HepG2 (cell line): ENCODE data around the gene CCDC57. TPM values are rescaled to one million over a fixed set of nuclear protein-coding genes. Genes with fewer than 3 reads are reported as not detected.

Experiments used
- ATRX ChIP-seq: sonication (generic); formaldehyde crosslinking; IDR thresholded peaks from 2 replicates; pipeline ENCODE4 v1.4.0; 2020; ENCODE audit warnings: missing genetic modification reagents, borderline replicate concordance
- CHCHD3 ChIP-seq: sonication (generic); formaldehyde crosslinking; IDR thresholded peaks from 2 replicates; pipeline ENCODE4 v1.8.0; 2022; ENCODE audit warnings: mild to moderate bottlenecking, missing genetic modification reagents, moderate library complexity
- ELF4 ChIP-seq: sonication (generic); formaldehyde crosslinking; IDR thresholded peaks from 2 replicates; pipeline ENCODE4 v1.5.0; 2020; ENCODE audit warnings: missing genetic modification reagents, mild to moderate bottlenecking, moderate library complexity, borderline replicate concordance
- HMGA1 ChIP-seq: sonication (generic); formaldehyde crosslinking; conservative IDR thresholded peaks from 2 replicates; pipeline ENCODE4 v1.4.0; 2020; ENCODE audit warnings: missing genetic modification reagents
- HNF4G ChIP-seq, 2 experiments: sonication (generic) in 1 of 2; formaldehyde crosslinking in 1 of 2; IDR thresholded peaks; 2 replicates each; pipeline versions ENCODE4 v1.4.0 to v1.6.1; 2011 to 2020; ENCODE audit warnings: borderline replicate concordance in 2 of 2, low read depth in 2 of 2, mild to moderate bottlenecking in 2 of 2, low read length in 1 of 2, missing genetic modification reagents in 1 of 2, moderate library complexity in 1 of 2
- HNRNPK ChIP-seq: fragments of 200-400 bp; formaldehyde crosslinking; IDR thresholded peaks from 2 replicates; pipeline ENCODE4 v1.6.1; 2018; ENCODE audit warnings: low read length, low read depth, moderate library complexity, mild to moderate bottlenecking; ENCODE audit not compliant: poor library complexity, severe bottlenecking
- MAFG ChIP-seq: sonication (generic); formaldehyde crosslinking; IDR thresholded peaks from 2 replicates; pipeline ENCODE4 v1.5.1; 2020; ENCODE audit warnings: mild to moderate bottlenecking, missing genetic modification reagents
- MTA1 ChIP-seq: sonication (generic); formaldehyde crosslinking; IDR thresholded peaks from 2 replicates; pipeline ENCODE4 v1.4.0; 2020; ENCODE audit warnings: missing genetic modification reagents, mild to moderate bottlenecking, borderline replicate concordance
- NR2F2 ChIP-seq: IDR thresholded peaks from 2 replicates; pipeline ENCODE4 v1.6.1; 2012; ENCODE audit warnings: low read depth, inconsistent platforms, borderline replicate concordance
- RBM39 ChIP-seq: fragments of 200-400 bp; formaldehyde crosslinking; IDR thresholded peaks from one replicate; pipeline ENCODE4 v1.6.1; 2018; ENCODE audit warnings: antibody characterized with exemption, mild to moderate bottlenecking, low read depth, low read length; ENCODE audit not compliant: poor library complexity, severe bottlenecking
- SMAD1 ChIP-seq: sonication (generic); formaldehyde crosslinking; IDR thresholded peaks from 2 replicates; pipeline ENCODE4 v1.4.0; 2020; ENCODE audit warnings: missing genetic modification reagents, low read depth, mild to moderate bottlenecking, borderline replicate concordance
- TRIM24 ChIP-seq: sonication (generic); formaldehyde crosslinking; IDR thresholded peaks from 2 replicates; pipeline ENCODE4 v1.8.0; 2022; ENCODE audit warnings: mild to moderate bottlenecking, missing genetic modification reagents
- ZFP36L1 ChIP-seq: sonication (generic); formaldehyde crosslinking; IDR thresholded peaks from 2 replicates; pipeline ENCODE4 v1.8.0; 2022; ENCODE audit warnings: mild to moderate bottlenecking, missing genetic modification reagents, moderate library complexity
- ZFP37 ChIP-seq: sonication (generic); formaldehyde crosslinking; IDR thresholded peaks from 2 replicates; pipeline ENCODE4 v1.4.0; 2020; ENCODE audit warnings: missing genetic modification reagents, borderline replicate concordance
- ZFP62 ChIP-seq: sonication (generic); formaldehyde crosslinking; IDR thresholded peaks from 2 replicates; pipeline ENCODE4 v1.4.0; 2020; ENCODE audit warnings: missing genetic modification reagents
- ZMYM2 ChIP-seq: sonication (generic); formaldehyde crosslinking; IDR thresholded peaks from 2 replicates; pipeline ENCODE4 v1.8.0; 2022; ENCODE audit warnings: mild to moderate bottlenecking, missing genetic modification reagents
- ZNF337 ChIP-seq: sonication (generic); formaldehyde crosslinking; IDR thresholded peaks from 2 replicates; pipeline ENCODE4 v1.5.1; 2020; ENCODE audit warnings: missing genetic modification reagents, low read depth, mild to moderate bottlenecking, borderline replicate concordance
- ZNF543 ChIP-seq: sonication (generic); formaldehyde crosslinking; IDR thresholded peaks from 2 replicates; pipeline ENCODE4 v1.4.0; 2020; ENCODE audit warnings: mild to moderate bottlenecking, missing genetic modification reagents
- ZNF557 ChIP-seq: sonication (generic); formaldehyde crosslinking; IDR thresholded peaks from 2 replicates; pipeline ENCODE4 v1.4.0; 2020; ENCODE audit warnings: missing genetic modification reagents
- ZNF749 ChIP-seq: sonication (generic); formaldehyde crosslinking; IDR thresholded peaks from 2 replicates; pipeline ENCODE4 v1.8.0; 2022; ENCODE audit warnings: mild to moderate bottlenecking, missing genetic modification reagents, moderate library complexity, borderline replicate concordance
- ZSCAN25 ChIP-seq: sonication (generic); formaldehyde crosslinking; IDR thresholded peaks from 2 replicates; pipeline ENCODE4 v1.8.0; 2022; ENCODE audit warnings: mild to moderate bottlenecking, missing genetic modification reagents
- polyA plus RNA-seq, 8 experiments: library from polyadenylated mRNA; depleted of rRNA in 3 of 8; stranded (reverse) in 7 of 8; unstranded in 1 of 8; fragments of >200 nt; fragmentation: Illumina TruSeq in 4 of 8; extraction: Trizol in 4 of 8; gene quantifications; 2 replicates each; pipeline versions ENCODE4 v1.2.1 to v1.2.3, GENCODE V29; 2011 to 2016; ENCODE audit warnings: low read depth in 4 of 8, missing spikeins in 1 of 8, mixed read lengths in 1 of 8; ENCODE audit not compliant: insufficient read depth in 1 of 8
- total RNA-seq, 5 experiments: library from RNA; depleted of rRNA; stranded (reverse); fragments of >200 nt; fragmentation: Illumina TruSeq; extraction: Trizol; gene quantifications; 2 replicates each; pipeline ENCODE4 v1.2.3, GENCODE V29; 2016; ENCODE audit warnings: low read depth in 1 of 5
- TF ChIP-seq, protein P1 (sequence below): IDR thresholded peaks from 2 replicates; pipeline ENCODE4 v1.4.0; 2020; ENCODE audit warnings: mild to moderate bottlenecking, missing genetic modification reagents
- TF ChIP-seq, protein P2 (sequence below), 2 experiments: IDR thresholded peaks; 2 replicates each; pipeline ENCODE4 v1.6.1; 2011 to 2012; ENCODE audit warnings: low read length in 2 of 2, borderline replicate concordance in 1 of 2, low read depth in 1 of 2, mild to moderate bottlenecking in 1 of 2, moderate library complexity in 1 of 2

Gene CCDC57
- total and polyA plus RNA-seq, 2 of the 13 experiments (the other 11 are each of a cell fraction or from before 2014, with no cell fraction given) = 59.3 to 59.9 TPM

DNA sequence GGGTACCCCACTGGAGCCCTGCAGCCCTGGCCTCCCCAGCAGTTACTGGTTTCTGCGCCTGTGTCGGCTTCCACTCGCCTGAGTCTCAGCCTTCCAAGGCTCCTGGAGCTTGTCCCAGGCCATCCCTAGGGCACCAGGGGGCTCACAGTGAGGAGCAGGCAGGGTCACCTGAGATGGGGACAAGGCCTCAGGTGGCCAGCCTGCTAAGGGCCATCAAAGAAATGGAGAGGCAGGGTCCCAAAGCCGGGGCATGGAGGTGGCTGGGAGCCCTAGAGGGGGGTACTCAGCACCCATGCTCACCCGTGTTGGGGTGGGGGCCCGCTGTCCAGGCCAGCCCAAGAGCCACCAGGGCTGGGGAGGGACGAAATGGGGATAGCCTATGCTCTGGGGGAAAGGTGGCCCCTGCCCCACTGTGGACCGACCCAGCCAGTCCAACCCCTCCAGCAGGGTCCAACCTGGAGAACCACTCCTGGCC, 115.9 kb downstream of the CCDC57 start (continued):
- 0 out of 2 replicates have a peak, but pooled peaks have one; percentile 16 for TF ChIP-seq ZFP36L1 (CRISPR knock-in tag)
- TF ChIP-seq ZFP62 (CRISPR knock-in tag) = no peak
- no peak for TF ChIP-seq ELF4
- TF ChIP-seq ZNF749 (CRISPR knock-in tag) = no peak
- 0 out of 2 replicates have a peak, but pooled peaks have one; percentile 40 for TF ChIP-seq ZNF337 (CRISPR knock-in tag)
- peak; percentile 26; the same call in 1 of the 2 replicates for TF ChIP-seq ZNF543 (CRISPR knock-in tag)
- TF ChIP-seq ZNF557 = no peak
- no peak for TF ChIP-seq HNRNPK
- no peak for TF ChIP-seq RBM39
- no peak for TF ChIP-seq TRIM24 (CRISPR knock-in tag)
- TF ChIP-seq MAFG (CRISPR knock-in tag) = no peak
- TF ChIP-seq, protein P1, sequence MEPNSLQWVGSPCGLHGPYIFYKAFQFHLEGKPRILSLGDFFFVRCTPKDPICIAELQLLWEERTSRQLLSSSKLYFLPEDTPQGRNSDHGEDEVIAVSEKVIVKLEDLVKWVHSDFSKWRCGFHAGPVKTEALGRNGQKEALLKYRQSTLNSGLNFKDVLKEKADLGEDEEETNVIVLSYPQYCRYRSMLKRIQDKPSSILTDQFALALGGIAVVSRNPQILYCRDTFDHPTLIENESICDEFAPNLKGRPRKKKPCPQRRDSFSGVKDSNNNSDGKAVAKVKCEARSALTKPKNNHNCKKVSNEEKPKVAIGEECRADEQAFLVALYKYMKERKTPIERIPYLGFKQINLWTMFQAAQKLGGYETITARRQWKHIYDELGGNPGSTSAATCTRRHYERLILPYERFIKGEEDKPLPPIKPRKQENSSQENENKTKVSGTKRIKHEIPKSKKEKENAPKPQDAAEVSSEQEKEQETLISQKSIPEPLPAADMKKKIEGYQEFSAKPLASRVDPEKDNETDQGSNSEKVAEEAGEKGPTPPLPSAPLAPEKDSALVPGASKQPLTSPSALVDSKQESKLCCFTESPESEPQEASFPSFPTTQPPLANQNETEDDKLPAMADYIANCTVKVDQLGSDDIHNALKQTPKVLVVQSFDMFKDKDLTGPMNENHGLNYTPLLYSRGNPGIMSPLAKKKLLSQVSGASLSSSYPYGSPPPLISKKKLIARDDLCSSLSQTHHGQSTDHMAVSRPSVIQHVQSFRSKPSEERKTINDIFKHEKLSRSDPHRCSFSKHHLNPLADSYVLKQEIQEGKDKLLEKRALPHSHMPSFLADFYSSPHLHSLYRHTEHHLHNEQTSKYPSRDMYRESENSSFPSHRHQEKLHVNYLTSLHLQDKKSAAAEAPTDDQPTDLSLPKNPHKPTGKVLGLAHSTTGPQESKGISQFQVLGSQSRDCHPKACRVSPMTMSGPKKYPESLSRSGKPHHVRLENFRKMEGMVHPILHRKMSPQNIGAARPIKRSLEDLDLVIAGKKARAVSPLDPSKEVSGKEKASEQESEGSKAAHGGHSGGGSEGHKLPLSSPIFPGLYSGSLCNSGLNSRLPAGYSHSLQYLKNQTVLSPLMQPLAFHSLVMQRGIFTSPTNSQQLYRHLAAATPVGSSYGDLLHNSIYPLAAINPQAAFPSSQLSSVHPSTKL (CRISPR knock-in tag) = no peak
- TF ChIP-seq, protein P2, sequence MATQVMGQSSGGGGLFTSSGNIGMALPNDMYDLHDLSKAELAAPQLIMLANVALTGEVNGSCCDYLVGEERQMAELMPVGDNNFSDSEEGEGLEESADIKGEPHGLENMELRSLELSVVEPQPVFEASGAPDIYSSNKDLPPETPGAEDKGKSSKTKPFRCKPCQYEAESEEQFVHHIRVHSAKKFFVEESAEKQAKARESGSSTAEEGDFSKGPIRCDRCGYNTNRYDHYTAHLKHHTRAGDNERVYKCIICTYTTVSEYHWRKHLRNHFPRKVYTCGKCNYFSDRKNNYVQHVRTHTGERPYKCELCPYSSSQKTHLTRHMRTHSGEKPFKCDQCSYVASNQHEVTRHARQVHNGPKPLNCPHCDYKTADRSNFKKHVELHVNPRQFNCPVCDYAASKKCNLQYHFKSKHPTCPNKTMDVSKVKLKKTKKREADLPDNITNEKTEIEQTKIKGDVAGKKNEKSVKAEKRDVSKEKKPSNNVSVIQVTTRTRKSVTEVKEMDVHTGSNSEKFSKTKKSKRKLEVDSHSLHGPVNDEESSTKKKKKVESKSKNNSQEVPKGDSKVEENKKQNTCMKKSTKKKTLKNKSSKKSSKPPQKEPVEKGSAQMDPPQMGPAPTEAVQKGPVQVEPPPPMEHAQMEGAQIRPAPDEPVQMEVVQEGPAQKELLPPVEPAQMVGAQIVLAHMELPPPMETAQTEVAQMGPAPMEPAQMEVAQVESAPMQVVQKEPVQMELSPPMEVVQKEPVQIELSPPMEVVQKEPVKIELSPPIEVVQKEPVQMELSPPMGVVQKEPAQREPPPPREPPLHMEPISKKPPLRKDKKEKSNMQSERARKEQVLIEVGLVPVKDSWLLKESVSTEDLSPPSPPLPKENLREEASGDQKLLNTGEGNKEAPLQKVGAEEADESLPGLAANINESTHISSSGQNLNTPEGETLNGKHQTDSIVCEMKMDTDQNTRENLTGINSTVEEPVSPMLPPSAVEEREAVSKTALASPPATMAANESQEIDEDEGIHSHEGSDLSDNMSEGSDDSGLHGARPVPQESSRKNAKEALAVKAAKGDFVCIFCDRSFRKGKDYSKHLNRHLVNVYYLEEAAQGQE (IDR thresholded peaks at IDR 0.05; ENCODE audit: borderline replicate concordance in 1 of 2, low read depth in 1 of 2, low read length in 2 of 2) = no peak
- TF ChIP-seq NR2F2 = no peak
- TF ChIP-seq CHCHD3 = no peak
- TF ChIP-seq HMGA1 (CRISPR knock-in tag) = no peak
- TF ChIP-seq ATRX = no peak
- no peak for TF ChIP-seq ZSCAN25
- no peak for TF ChIP-seq ZFP37
- 0 out of 2 replicates have a peak, but pooled peaks have one; percentile 18 for TF ChIP-seq MTA1 (CRISPR knock-in tag)
- no peak for TF ChIP-seq SMAD1 (CRISPR knock-in tag)
- TF ChIP-seq HNF4G (IDR thresholded peaks at IDR 0.05; ENCODE audit: borderline replicate concordance, low read depth, low read length) = no peak
- TF ChIP-seq HNF4G (CRISPR knock-in tag; IDR thresholded peaks at IDR 0.05; ENCODE audit: borderline replicate concordance, low read depth) = no peak
- no peak for TF ChIP-seq ZMYM2 (CRISPR knock-in tag)
